HTERT RPE-1 (cell line): ENCODE results near the gene BMP6.

Source experiments
- in situ Hi-C: fragments of 300-500 bp; cut with MboI; formaldehyde crosslinking; loops from 4 replicates; pipeline ENCODE4 v1.14.3; 2020; ENCODE audit warnings: low sequenced_read_pairs

Gene BMP6

GRCh38 chr6:7747016-7747415 lies 21.1 kb downstream of the BMP6 start:
- in situ Hi-C loops: no loop called here

GRCh38 chr6:7747433-7747832 lies 21.5 kb downstream of the BMP6 start:
- in situ Hi-C loops: no loop called here

GRCh38 chr6:7747901-7748504 lies 22.1 kb downstream of the BMP6 start:
- in situ Hi-C loops: no loop called here

GRCh38 chr6:7749478-7749877 lies 23.6 kb downstream of the BMP6 start:
- in situ Hi-C loops: no loop called here

- in situ Hi-C loops: no loop called here
Measured at GRCh38 chr6:7750197-7750596, 24.3 kb downstream of the BMP6 start.

GRCh38 chr6:7758456-7758855 lies 32.6 kb downstream of the BMP6 start:
- in situ Hi-C loops: no loop called here

- in situ Hi-C loops: no loop called here
Measured at GRCh38 chr6:7759320-7759719, 33.4 kb downstream of the BMP6 start.

GRCh38 chr6:7761051-7761450 lies 35.2 kb downstream of the BMP6 start:
- in situ Hi-C loops: no loop called here

GRCh38 chr6:7762760-7763159 lies 36.9 kb downstream of the BMP6 start:
- in situ Hi-C loops: no loop called here

GRCh38 chr6:7763881-7764280 lies 38.0 kb downstream of the BMP6 start:
- in situ Hi-C loops: no loop called here

GRCh38 chr6:7765575-7766325 lies 39.9 kb downstream of the BMP6 start:
- in situ Hi-C loops: no loop called here

GRCh38 chr6:7769702-7770101 lies 43.8 kb downstream of the BMP6 start:
- in situ Hi-C loops: no loop called here

GRCh38 chr6:7770111-7770510 lies 44.2 kb downstream of the BMP6 start:
- in situ Hi-C loops: no loop called here

- in situ Hi-C loops: no loop called here
Measured at GRCh38 chr6:7770601-7771000, 44.7 kb downstream of the BMP6 start.

GRCh38 chr6:7773322-7773721 lies 47.4 kb downstream of the BMP6 start:
- in situ Hi-C loops: no loop called here

GRCh38 chr6:7773914-7774313 lies 48.0 kb downstream of the BMP6 start:
- in situ Hi-C loops: no loop called here

- in situ Hi-C loops: no loop called here
Measured at GRCh38 chr6:7776509-7776908, 50.6 kb downstream of the BMP6 start.

GRCh38 chr6:7777074-7777473 lies 51.2 kb downstream of the BMP6 start:
- in situ Hi-C loops: no loop called here

- in situ Hi-C loops: no loop called here
Measured at GRCh38 chr6:7781240-7781639, 55.3 kb downstream of the BMP6 start.

- in situ Hi-C loops: no loop called here
Measured at GRCh38 chr6:7784248-7784647, 58.3 kb downstream of the BMP6 start.

GRCh38 chr6:7784706-7785105 lies 58.8 kb downstream of the BMP6 start:
- in situ Hi-C loops: no loop called here

- in situ Hi-C loops: no loop called here
Measured at GRCh38 chr6:7785243-7786035, 59.5 kb downstream of the BMP6 start.
